GM23248 (cell line): ENCODE results near the gene MT1E.

Experiments
- EZH2 ChIP-seq: fragments of 200-600 bp; sonication (generic); IDR thresholded peaks from 2 replicates; pipeline ENCODE4 v1.6.1; 2018; ENCODE audit warnings: antibody characterized with exemption, mild to moderate bottlenecking; ENCODE audit not compliant: insufficient read depth, poor library complexity, severe bottlenecking
- EZH2phosphoT487 ChIP-seq: fragments of 200-600 bp; sonication (generic); IDR thresholded peaks from 2 replicates; pipeline ENCODE4 v1.6.1; 2018; ENCODE audit warnings: antibody characterized with exemption, moderate library complexity, mild to moderate bottlenecking, low read depth; ENCODE audit not compliant: insufficient read depth

GRCh38 chr16:56669005-56669839 is 43.6 kb downstream of the MT1E start, which contains the start of gene MT1H:
- TF ChIP-seq EZH2phosphoT487, result no peak
- no peak for TF ChIP-seq EZH2
